WTC11 (cell line): ENCODE measurements around the gene ASIC1. TPM values are rescaled to one million over a fixed set of nuclear protein-coding genes. Genes with fewer than 3 reads are reported as not detected.
A peak's percentile ranks its signal among the peaks of the same experiment; 100 is the strongest.

ENCODE experiments used
- ATAC-seq: fragments of 200-7000 bp; cut with Tn5 transposase; 2 replicates; pipeline ENCODE4 v1.10.0; 2021; ENCODE audit warnings: mild to moderate bottlenecking, moderate library complexity
- CTCF ChIA-PET: fragments of 300-600 bp; sonication (Branson Sonifier 250); formaldehyde crosslinking; loops from one replicate; lab custom pipeline; 2021; ENCODE audit warnings: antibody characterized with exemption; lab: Charles Lee
- POLR2A ChIA-PET: fragments of 350-600 bp; sonication (Branson Sonifier 250); formaldehyde crosslinking; loops from one replicate; lab custom pipeline; 2021; ENCODE audit warnings: antibody characterized with exemption; lab: Charles Lee
- DNase-seq: peaks from one replicate; pipeline ENCODE4 v3.0.0; 2021; ENCODE audit warnings: low spot score
- H3K27ac Mint-ChIP-seq: 2 replicates; pipeline ENCODE4 v1.8.0; 2021; ENCODE audit warnings: mixed read lengths
- H3K27me3 Mint-ChIP-seq: 2 replicates; pipeline ENCODE4 v1.8.0; 2021; ENCODE audit warnings: low read depth, mild to moderate bottlenecking, moderate library complexity, mixed read lengths
- H3K36me3 Mint-ChIP-seq: 2 replicates; pipeline ENCODE4 v1.8.0; 2021; ENCODE audit warnings: mixed read lengths
- H3K4me1 Mint-ChIP-seq: 2 replicates; pipeline ENCODE4 v1.8.0; 2022; ENCODE audit warnings: mixed read lengths
- H3K4me3 Mint-ChIP-seq: 2 replicates; pipeline ENCODE4 v1.8.0; 2021; ENCODE audit warnings: mild to moderate bottlenecking, moderate library complexity, mixed read lengths
- H3K9me3 Mint-ChIP-seq: 2 replicates; pipeline ENCODE4 v1.8.0; 2021; ENCODE audit warnings: mixed read lengths
- ARID4B ChIP-seq: sonication (generic); formaldehyde crosslinking; IDR thresholded peaks from 2 replicates; pipeline ENCODE4 v1.8.0; 2023; ENCODE audit warnings: missing genetic modification reagents, mild to moderate bottlenecking, borderline replicate concordance
- GABPB1 ChIP-seq: sonication (generic); formaldehyde crosslinking; IDR thresholded peaks from 2 replicates; pipeline ENCODE4 v1.8.1; 2023; ENCODE audit warnings: mild to moderate bottlenecking, missing genetic modification reagents
- HMGA2 ChIP-seq: fragments of 250-450 bp; sonication (Bioruptor Pico); IDR thresholded peaks from 2 replicates; pipeline ENCODE4 v1.4.0; 2021; ENCODE audit warnings: mild to moderate bottlenecking, moderate library complexity
- SMAD4 ChIP-seq: sonication (generic); formaldehyde crosslinking; IDR thresholded peaks from 2 replicates; pipeline ENCODE4 v1.8.0; 2022; ENCODE audit warnings: mild to moderate bottlenecking, missing genetic modification reagents
- SOX15 ChIP-seq: fragments of 250-450 bp; sonication (Bioruptor Pico); IDR thresholded peaks from 2 replicates; pipeline ENCODE4 v1.9.0; 2021; ENCODE audit warnings: mild to moderate bottlenecking
- ZNF138 ChIP-seq: sonication (generic); formaldehyde crosslinking; conservative IDR thresholded peaks from 2 replicates; pipeline ENCODE4 v1.8.1; 2022; ENCODE audit warnings: mild to moderate bottlenecking, moderate library complexity, missing genetic modification reagents
- ZNF281 ChIP-seq: sonication (generic); formaldehyde crosslinking; IDR thresholded peaks from 2 replicates; pipeline ENCODE4 v1.8.0; 2023; ENCODE audit warnings: mild to moderate bottlenecking, missing genetic modification reagents
- total RNA-seq: library from RNA; stranded (reverse); gene quantifications from 3 replicates; pipeline ENCODE4 v1.2.3, GENCODE V29; 2021
- TF ChIP-seq, protein P1 (sequence below): sonication (generic); formaldehyde crosslinking; IDR thresholded peaks from 2 replicates; pipeline ENCODE4 v1.8.0; 2022; ENCODE audit warnings: mild to moderate bottlenecking, missing genetic modification reagents
- TF ChIP-seq, protein P2 (sequence below): sonication (generic); formaldehyde crosslinking; IDR thresholded peaks from 2 replicates; pipeline ENCODE4 v1.8.1; 2022; ENCODE audit warnings: mild to moderate bottlenecking, missing genetic modification reagents, moderate library complexity, borderline replicate concordance

The ASIC1 gene
- total RNA-seq, 1 experiment from 2014 or later = 4.9 TPM

DNA sequence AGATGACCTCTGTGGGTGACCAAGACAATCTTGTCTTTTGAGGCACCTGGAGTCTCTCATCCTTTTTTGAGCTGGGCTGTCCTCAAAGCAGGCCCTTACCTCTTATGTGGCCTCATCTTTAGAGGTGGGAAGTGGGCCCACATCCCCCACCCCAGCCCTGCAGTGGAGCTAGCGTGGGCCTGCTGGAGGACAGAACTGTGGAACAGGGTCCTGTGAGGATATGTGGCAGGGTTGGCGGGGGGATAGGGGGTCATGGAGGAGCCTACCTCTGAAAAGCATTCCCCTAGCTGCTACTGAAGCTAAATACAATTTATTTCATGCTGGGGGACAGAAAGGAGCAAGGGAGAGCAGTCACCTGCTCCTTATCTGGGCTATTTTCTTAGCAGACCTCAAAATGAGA lies 46.0 kb downstream of the ASIC1 start (continued):
- TF ChIP-seq, protein P1, sequence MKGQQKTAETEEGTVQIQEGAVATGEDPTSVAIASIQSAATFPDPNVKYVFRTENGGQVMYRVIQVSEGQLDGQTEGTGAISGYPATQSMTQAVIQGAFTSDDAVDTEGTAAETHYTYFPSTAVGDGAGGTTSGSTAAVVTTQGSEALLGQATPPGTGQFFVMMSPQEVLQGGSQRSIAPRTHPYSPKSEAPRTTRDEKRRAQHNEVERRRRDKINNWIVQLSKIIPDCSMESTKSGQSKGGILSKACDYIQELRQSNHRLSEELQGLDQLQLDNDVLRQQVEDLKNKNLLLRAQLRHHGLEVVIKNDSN (CRISPR knock-in tag) = no peak

DNA sequence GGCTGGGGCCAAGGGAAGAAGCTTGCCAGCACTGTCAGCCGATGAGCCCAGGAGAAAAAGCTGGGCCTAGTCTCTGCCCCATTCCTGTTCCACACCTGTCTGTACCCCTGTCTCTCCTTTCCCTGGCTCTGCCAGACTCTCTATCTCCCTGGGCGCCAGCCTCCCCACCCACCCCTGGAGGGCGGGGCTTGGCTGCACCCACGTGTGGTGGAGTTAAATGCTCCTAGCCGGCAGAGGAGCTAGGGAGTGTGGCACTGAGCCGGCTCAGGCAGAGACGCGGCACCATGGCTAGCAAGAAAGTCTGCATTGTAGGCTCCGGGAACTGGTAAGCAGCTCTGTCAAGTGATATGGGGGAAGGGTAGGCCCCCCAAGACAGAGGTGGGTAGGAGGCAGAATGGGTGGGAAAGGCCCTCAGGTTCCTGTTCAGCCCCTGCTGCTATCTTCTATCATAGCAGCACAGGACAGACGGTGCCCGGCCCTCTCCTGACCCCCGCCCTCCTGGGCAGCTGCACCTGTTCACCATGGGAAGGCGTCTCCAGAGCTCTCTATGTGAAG lies 46.4 kb downstream of the ASIC1 start, which contains the start of gene GPD1:
Gene GPD1 (plus strand): TSS at position 242 of the 555 bp plus-strand sequence. CDS start 43 bp downstream, at position 285.
- CTCF ChIA-PET = interaction anchor here (0.6 to 4.8 kb wide), 15 partner anchors 8 to 756 kb away, joined by 3 to 165 read pairs (median 5); partner anchors contain the start of genes CERS5, COX14, SMARCD1 and TMBIM6
- Mint-ChIP-seq H3K27me3 (no peaks in the 10 kb centered on the region), H3K27ac (peak within 1 kb of the TSS; percentile 82; the same call in 1 of the 2 replicates), H3K4me3 (no peak within 1 kb of the TSS), H3K4me1 (peaks cover 30% of the 10 kb centered on the region), H3K9me3 (no peaks in the 10 kb centered on the region), H3K36me3 (peaks cover 23% of the 10 kb centered on the region)
- peak; percentile 48 for DNase-seq
- peak; percentile 77 for ATAC-seq
- TF ChIP-seq SOX15 = no peak
- no peak for TF ChIP-seq ZNF138
- no peak for TF ChIP-seq SMAD4
- no peak for TF ChIP-seq ARID4B
- TF ChIP-seq ZNF281 = no peak
- TF ChIP-seq, protein P2, sequence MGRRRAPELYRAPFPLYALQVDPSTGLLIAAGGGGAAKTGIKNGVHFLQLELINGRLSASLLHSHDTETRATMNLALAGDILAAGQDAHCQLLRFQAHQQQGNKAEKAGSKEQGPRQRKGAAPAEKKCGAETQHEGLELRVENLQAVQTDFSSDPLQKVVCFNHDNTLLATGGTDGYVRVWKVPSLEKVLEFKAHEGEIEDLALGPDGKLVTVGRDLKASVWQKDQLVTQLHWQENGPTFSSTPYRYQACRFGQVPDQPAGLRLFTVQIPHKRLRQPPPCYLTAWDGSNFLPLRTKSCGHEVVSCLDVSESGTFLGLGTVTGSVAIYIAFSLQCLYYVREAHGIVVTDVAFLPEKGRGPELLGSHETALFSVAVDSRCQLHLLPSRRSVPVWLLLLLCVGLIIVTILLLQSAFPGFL (CRISPR knock-in tag) = no peak
- POLR2A ChIA-PET = interaction anchor here (0.9 to 1.8 kb wide), 2 partner anchors 19 to 63 kb away, joined by 6 to 8 read pairs; partner anchors contain the start of genes CERS5 and SMARCD1

DNA sequence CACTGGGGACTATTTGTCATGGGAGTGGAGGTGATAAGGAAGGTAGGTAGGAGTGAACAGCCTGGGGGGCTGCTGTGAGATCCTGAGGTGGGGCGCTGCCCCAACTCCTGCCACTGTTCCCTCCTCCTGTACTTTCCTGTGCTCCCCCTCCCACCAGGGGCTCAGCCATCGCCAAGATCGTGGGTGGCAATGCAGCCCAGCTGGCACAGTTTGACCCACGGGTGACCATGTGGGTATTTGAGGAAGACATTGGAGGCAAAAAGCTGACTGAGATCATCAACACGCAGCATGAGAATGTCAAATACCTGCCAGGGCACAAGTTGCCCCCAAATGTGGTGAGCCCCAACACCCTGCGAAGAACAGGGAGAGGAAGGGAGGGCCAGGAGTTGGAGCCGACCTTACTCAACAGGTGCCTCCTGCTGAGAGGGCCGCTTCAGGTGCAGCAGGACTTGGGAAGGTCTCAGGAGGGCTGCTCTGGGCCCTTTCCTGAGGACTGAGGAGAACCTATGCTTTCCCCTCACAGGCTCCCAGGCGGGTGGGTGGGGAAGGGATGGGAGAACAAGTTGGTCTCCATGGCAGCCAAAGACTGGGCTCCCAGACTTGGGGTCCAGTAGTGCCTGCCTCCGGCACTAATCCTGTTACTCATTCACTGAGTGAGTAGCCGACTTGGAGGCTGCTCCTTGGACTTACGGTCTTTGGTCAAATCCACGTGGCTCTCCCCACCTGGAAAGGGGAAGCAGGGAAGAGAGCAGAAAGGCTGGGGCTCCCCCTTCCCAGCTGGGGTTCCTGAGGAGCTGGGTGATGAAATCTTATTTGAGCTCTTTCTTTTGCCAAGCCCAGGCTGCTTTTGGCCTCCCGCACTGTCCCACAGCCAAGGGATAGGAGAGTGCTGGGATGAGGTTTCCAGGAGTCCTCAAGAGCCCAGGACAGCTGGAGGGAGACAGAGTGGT lies 47.3 kb downstream of the ASIC1 start:
- Mint-ChIP-seq H3K4me3 (no peak overlapping the region), H3K9me3 (no peaks in the 10 kb centered on the region), H3K4me1 (peaks cover 30% of the 10 kb centered on the region), H3K36me3 (peaks cover 15% of the 10 kb centered on the region), H3K27me3 (no peaks in the 10 kb centered on the region), H3K27ac (no peak overlapping the region)
- POLR2A ChIA-PET = interaction anchor here (0.9 to 1.8 kb wide), 2 partner anchors 20 to 62 kb away, joined by 6 to 8 read pairs; partner anchors contain the start of genes CERS5 and SMARCD1
- no peak for DNase-seq
- TF ChIP-seq GABPB1 (CRISPR knock-in tag) = peak; percentile 36; the same call in 1 of the 2 replicates
- no peak for TF ChIP-seq HMGA2 (CRISPR knock-in tag)
- TF ChIP-seq, all 79 proteins: peak for 1
- ATAC-seq = no peak
- CTCF ChIA-PET = interaction anchor here (0.6 to 4.8 kb wide), 15 partner anchors 7 to 757 kb away, joined by 3 to 165 read pairs (median 5); partner anchors contain the start of genes CERS5, COX14, SMARCD1 and TMBIM6
